Measurements from ENCODE around the gene ASPHD2. TPM values are rescaled to one million over a fixed set of nuclear protein-coding genes. Genes with fewer than 3 reads are reported as not detected.

The ASPHD2 gene
- total and polyA plus RNA-seq, 2 of the 13 experiments (the other 11 are each of a cell fraction or from before 2014, with no cell fraction given), result 0.04 TPM

DNA sequence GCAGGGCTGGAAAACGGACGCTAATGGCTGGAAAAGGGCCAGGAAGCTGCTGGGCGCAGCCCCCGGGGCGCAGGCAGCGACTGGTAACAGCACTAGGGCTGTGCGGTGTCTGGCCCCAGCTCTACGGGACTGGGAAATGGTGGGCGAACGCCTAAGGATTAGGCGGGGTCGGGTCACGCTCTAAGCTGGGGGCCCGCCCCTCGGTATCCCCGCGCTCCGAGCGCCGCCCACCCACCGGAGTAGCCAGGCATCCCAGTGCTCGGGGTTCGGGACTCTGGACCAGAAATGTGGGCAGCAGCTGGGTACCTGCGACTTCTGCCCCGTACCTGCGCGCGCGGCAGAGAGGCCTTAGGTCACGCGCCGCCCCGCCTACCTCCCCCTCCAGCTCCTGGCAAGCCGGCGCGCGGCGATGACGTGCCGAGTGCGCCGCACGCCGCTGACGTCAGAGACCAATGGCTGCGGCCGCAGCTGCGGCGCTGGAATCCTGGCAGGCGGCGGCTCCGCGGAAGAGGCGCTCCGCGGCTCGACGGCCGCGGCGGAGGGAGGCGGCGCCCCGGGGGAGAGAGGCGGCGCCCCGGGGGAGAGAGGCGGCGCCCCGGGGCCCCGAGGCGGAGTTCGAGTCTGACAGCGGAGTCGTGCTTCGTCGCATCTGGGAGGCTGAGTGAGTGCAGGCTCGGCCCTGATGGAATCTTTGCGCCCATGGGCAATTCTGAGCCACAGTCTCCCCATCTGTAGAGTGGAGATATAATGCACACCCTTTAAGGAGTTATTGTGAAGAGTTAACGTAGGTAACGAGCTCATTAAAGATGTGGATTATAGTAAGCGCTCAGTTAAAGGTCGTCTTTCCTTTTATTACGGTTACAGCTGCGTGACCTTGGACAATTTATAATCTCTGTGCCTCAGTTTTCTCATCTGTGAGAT, 54.6 kb downstream of the ASPHD2 start, which contains the start of the genes HPS4 and SRRD (continued):
- TF ChIP-seq ATF6 (CRISPR knock-in tag; conservative IDR thresholded peaks at IDR 0.05) (no peak), DNMT1 (CRISPR knock-in tag; IDR thresholded peaks at IDR 0.05) (0 out of 2 replicates have a peak, but pooled peaks have one; percentile 73), PLRG1 (conservative IDR thresholded peaks at IDR 0.05) (no peak), HNF4G (IDR thresholded peaks at IDR 0.05; ENCODE audit: borderline replicate concordance, low read depth, low read length) (no peak; the same call in 1 of the 2 replicates), HNF4G (CRISPR knock-in tag; IDR thresholded peaks at IDR 0.05; ENCODE audit: borderline replicate concordance, low read depth) (peak; percentile 42; the same call in 1 of the 2 replicates), ZNF775 (CRISPR knock-in tag; IDR thresholded peaks at IDR 0.05; ENCODE audit: borderline replicate concordance) (no peak), ZNF780A (CRISPR knock-in tag; IDR thresholded peaks at IDR 0.05) (no peak), ZNF567 (CRISPR knock-in tag; IDR thresholded peaks at IDR 0.05; ENCODE audit: borderline replicate concordance) (peak; percentile 73; the same call in 1 of the 2 replicates), ZSCAN31 (CRISPR knock-in tag; IDR thresholded peaks at IDR 0.05; ENCODE audit: low read depth) (peak; percentile 86), RELA (CRISPR knock-in tag; IDR thresholded peaks at IDR 0.05) (peak; percentile 51; the same call in 1 of the 2 replicates), MED1 (CRISPR knock-in tag; IDR thresholded peaks at IDR 0.05) (peak; percentile 85), RNF2 (conservative IDR thresholded peaks at IDR 0.05; ENCODE audit: low read depth) (no peak), KLF15 (CRISPR knock-in tag; IDR thresholded peaks at IDR 0.05; ENCODE audit: borderline replicate concordance) (no peak; the same call in 1 of the 2 replicates), RARA (CRISPR knock-in tag; IDR thresholded peaks at IDR 0.05) (0 out of 2 replicates have a peak, but pooled peaks have one; percentile 25)
- TF ChIP-seq, protein P1, sequence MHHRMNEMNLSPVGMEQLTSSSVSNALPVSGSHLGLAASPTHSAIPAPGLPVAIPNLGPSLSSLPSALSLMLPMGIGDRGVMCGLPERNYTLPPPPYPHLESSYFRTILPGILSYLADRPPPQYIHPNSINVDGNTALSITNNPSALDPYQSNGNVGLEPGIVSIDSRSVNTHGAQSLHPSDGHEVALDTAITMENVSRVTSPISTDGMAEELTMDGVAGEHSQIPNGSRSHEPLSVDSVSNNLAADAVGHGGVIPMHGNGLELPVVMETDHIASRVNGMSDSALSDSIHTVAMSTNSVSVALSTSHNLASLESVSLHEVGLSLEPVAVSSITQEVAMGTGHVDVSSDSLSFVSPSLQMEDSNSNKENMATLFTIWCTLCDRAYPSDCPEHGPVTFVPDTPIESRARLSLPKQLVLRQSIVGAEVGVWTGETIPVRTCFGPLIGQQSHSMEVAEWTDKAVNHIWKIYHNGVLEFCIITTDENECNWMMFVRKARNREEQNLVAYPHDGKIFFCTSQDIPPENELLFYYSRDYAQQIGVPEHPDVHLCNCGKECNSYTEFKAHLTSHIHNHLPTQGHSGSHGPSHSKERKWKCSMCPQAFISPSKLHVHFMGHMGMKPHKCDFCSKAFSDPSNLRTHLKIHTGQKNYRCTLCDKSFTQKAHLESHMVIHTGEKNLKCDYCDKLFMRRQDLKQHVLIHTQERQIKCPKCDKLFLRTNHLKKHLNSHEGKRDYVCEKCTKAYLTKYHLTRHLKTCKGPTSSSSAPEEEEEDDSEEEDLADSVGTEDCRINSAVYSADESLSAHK (CRISPR knock-in tag; IDR thresholded peaks at IDR 0.05; ENCODE audit: borderline replicate concordance), result no peak
- TF ChIP-seq, protein P2, sequence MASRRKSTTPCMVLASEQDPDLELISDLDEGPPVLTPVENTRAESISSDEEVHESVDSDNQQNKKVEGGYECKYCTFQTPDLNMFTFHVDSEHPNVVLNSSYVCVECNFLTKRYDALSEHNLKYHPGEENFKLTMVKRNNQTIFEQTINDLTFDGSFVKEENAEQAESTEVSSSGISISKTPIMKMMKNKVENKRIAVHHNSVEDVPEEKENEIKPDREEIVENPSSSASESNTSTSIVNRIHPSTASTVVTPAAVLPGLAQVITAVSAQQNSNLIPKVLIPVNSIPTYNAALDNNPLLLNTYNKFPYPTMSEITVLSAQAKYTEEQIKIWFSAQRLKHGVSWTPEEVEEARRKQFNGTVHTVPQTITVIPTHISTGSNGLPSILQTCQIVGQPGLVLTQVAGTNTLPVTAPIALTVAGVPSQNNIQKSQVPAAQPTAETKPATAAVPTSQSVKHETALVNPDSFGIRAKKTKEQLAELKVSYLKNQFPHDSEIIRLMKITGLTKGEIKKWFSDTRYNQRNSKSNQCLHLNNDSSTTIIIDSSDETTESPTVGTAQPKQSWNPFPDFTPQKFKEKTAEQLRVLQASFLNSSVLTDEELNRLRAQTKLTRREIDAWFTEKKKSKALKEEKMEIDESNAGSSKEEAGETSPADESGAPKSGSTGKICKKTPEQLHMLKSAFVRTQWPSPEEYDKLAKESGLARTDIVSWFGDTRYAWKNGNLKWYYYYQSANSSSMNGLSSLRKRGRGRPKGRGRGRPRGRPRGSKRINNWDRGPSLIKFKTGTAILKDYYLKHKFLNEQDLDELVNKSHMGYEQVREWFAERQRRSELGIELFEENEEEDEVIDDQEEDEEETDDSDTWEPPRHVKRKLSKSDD (CRISPR knock-in tag; IDR thresholded peaks at IDR 0.05; ENCODE audit: low read depth), result peak; percentile 94; the same call in 1 of the 2 replicates
- TF ChIP-seq, protein P3, sequence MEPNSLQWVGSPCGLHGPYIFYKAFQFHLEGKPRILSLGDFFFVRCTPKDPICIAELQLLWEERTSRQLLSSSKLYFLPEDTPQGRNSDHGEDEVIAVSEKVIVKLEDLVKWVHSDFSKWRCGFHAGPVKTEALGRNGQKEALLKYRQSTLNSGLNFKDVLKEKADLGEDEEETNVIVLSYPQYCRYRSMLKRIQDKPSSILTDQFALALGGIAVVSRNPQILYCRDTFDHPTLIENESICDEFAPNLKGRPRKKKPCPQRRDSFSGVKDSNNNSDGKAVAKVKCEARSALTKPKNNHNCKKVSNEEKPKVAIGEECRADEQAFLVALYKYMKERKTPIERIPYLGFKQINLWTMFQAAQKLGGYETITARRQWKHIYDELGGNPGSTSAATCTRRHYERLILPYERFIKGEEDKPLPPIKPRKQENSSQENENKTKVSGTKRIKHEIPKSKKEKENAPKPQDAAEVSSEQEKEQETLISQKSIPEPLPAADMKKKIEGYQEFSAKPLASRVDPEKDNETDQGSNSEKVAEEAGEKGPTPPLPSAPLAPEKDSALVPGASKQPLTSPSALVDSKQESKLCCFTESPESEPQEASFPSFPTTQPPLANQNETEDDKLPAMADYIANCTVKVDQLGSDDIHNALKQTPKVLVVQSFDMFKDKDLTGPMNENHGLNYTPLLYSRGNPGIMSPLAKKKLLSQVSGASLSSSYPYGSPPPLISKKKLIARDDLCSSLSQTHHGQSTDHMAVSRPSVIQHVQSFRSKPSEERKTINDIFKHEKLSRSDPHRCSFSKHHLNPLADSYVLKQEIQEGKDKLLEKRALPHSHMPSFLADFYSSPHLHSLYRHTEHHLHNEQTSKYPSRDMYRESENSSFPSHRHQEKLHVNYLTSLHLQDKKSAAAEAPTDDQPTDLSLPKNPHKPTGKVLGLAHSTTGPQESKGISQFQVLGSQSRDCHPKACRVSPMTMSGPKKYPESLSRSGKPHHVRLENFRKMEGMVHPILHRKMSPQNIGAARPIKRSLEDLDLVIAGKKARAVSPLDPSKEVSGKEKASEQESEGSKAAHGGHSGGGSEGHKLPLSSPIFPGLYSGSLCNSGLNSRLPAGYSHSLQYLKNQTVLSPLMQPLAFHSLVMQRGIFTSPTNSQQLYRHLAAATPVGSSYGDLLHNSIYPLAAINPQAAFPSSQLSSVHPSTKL (CRISPR knock-in tag; IDR thresholded peaks at IDR 0.05), result peak; percentile 60

All from HepG2 (cell line).